Measurements from ENCODE around the gene PHF21A.

Gene PHF21A

GRCh38 chr11:45899448-45900174, 221.6 kb downstream of the PHF21A start:
- DNase-seq, result peak; percentile 76

- DNase-seq, result no peak
Measured at GRCh38 chr11:45899086-45899447, 222.2 kb downstream of the PHF21A start.

GRCh38 chr11:45897556-45897955, 223.7 kb downstream of the PHF21A start:
- no peak for DNase-seq

DNA sequence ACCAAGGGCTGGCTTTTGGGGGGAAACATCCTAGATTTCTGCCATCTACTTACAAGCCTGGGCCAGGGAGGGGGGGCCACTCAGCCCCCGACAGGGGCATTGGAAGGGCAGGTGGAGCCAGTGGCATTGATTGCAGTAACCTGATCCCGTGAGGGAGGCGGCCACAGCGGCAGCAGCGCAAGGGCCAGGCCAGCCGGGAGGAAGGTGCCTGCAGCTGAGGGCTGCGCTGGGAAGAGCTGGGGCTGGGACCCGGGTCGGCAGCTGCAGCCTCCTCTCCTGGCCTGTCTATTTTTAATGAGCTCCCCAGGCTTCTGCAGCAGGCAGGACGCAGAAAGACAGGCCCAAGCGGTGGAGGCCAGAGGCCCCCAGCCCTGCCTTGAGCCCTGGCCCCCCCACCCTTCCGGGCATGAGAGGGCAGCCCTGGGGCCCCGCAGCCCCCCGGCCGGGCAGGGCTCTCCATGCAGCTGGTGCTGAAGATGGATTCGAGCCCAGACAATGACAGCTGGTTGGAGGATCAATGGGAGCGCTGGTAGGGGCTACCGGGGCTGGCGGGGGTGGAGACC, 224.8 kb downstream of the PHF21A start:
- DNase-seq, result no peak

- DNase-seq, result no peak
Measured at GRCh38 chr11:45895553-45896259, 225.5 kb downstream of the PHF21A start.

DNA sequence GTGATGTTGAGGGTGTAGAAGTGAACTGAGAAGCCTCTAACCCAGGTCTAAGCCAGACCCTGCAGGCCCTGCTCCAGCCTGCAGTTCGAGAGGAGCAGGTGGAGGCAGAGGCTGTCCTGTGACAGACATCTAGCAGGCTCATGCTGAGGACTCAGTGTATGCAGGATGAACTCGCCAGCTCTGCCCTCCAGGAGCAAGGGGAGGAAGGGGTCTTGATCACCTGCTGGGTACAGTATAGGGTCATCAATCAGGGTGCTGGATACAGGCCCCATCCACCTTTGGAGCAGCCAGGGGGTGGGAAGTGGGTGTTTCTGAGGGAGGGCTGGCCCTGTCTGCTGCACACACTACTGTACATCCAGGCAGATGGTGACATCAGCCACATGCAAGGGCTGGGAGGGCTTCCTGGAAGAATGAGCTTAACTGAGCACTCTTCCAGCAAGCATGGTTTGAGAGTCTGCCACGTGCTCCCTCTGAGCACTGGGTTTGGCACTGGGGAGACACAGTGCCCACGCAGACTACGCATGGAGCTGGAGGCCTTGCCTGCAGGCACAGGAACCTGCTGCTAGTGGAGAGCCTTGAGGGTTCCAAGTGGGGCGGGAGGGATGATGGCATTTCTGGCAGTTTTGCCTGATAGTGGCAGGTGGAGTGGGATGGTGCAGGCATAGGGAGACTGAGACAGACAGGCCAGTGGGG, 226.6 kb downstream of the PHF21A start:
- DNase-seq, result no peak

DNA sequence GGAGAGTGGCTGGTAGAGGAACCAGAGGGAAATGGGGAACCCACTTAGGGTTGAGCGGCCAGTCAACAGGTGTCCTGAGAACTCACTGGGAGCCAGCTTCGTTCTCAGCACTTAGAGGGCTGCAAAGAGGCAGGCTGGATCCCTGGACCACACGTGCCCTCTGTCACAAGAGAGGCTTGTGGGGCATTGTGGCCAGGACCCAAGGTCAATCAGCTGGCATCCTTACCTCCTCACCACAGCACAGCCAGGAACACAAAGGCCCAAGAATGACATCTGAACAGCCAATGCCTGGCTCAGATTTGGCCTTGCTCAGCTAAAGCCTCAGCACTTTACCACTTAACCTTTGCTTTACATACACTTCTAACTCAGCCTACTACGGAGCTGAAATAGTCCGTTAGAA, 228.4 kb downstream of the PHF21A start:
- DNase-seq, result no peak

DNA sequence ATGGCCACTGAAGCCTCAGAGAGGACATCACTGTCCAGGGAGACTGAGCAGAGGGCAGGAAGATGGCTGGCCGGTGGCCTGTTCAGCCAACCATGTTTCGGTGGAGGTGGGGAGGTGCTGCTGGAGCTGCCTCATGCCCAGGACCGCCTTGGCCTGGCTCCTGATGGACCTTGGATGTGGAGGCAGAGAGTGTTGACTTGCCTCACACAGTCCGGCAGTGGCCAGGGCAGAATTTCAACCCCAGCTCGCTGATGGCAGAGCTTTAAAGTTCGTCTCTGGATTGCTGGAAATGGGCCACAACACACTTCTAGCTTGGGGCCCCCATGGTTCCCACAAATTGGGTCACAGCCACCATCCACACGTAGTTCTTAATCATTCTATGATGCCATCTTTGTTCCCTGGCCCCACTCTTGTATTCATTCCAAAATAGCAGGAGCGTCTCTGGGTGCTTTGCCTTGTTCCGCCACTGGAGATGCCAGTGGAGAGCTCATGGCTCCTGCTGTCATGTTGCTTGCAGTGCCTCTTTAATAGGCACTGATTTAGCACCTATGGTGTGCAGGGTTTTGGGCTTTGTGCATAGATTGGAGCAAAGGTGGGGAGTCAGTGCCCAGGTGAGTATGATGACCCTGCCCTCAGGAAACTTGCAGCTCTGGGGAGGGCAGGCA, 230.2 kb downstream of the PHF21A start:
- no peak for DNase-seq

DNA sequence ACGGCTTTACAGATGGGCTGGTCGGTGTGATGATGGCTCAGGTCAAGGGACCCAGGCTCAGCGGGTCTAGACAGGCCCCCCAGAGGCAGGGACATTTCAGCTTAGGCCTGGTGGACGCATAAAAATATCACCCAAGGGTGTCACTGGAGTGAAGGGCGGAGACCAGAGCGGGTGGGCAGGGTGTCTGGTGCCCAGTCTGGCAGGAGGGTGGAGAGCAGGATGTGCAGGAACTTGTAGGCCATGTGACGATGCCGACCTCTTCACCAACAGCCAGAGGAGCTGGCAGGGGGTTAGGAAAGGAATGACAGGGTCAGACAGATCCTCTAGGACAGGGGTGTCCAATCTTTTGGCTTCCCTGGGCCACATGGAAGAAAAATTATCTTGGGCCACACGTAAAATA, 231.3 kb downstream of the PHF21A start:
- DNase-seq, result no peak

GRCh38 chr11:45889555-45889954, 231.7 kb downstream of the PHF21A start:
- DNase-seq, result no peak

DNA sequence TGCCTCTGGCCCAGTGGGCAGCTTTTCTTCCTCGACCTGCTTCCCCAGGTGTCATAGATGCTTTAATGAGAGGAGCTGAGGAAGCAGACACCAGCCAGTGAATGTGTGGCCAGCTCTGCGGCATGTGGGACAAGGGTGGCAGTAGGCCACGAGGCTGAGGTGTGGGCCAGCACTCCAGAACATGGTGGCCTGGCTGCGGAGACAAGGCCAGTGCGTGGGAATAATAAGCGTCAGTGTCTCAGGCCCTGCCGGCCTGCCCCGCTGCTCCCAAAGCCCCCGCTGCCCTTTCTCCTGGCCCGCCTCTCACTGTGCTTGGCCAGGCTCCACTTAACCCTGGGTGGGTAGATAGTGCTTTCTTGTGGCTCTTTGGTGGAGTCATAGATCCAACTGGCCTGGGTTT, 233.7 kb downstream of the PHF21A start:
- DNase-seq, result no peak

DNA sequence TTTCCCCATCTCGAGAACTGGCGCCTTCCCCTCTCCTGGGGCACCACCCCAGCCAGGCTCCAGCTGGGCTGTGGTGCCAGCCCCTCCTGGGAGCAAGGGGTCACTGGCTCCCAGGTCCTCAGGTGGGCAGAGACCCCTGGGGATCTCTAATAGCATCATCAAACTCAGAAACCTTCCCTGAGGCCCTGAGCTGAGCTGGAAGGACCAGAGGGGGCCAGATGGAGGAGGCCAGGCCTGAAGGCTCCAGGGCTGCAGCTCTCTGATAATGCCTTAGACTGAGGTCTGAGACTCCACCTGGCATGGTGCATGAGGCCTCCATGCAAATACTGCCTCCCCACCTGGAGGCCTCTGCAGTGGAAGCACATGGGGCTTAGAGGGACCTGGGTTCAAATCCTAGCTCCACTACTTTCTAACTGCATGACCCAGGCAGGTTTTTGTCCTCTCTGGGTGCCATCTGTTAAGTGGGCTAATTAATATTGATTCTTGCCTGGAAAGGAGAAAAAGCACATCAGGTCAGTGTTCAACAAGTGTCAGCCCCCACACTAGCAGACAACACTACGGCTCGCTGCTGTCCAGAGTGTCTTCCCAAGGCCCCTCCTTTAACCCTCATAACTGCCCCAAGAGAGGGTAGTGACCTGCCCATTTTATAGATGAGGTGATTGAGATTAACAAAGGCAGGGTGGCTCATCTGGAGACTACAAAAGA, 234.3 kb downstream of the PHF21A start:
- DNase-seq, result no peak

GRCh38 chr11:45885921-45886721, 235.1 kb downstream of the PHF21A start:
- no peak for DNase-seq

GRCh38 chr11:45885274-45885920, 235.9 kb downstream of the PHF21A start, which contains the start of gene MAPK8IP1:
Gene MAPK8IP1 (plus strand): TSS chr11:45885651. CDS start chr11:45885821, 170 bp downstream.
- DNase-seq, result peak; percentile 66

GRCh38 chr11:45884596-45885185, 236.6 kb downstream of the PHF21A start:
- DNase-seq, result no peak

All from CD4-positive, alpha-beta T cell treated with Interleukin-21 for 1 hour (primary cell).